Stomach (tissue), 9 donors: ENCODE measurements around the gene TRNP1. TPM values are rescaled to one million over a fixed set of nuclear protein-coding genes. Genes with fewer than 3 reads are reported as not detected.

Experiments used
- DNase-seq, 2 donors: peaks; one replicate each; pipeline versions ENCODE4 v3.0.0 to v3.0.0-alpha.2; 2013 to 2019
- H3K27ac ChIP-seq, 5 donors: fragments of 200-600 bp in 4 of 5; sonication (generic) in 4 of 5; one replicate each; pipeline ENCODE4 v1.5.1; 2013 to 2019; ENCODE audit warnings: mild to moderate bottlenecking in 1 of 5, moderate library complexity in 1 of 5
- H3K27me3 ChIP-seq, 3 donors: fragments of 200-600 bp; sonication (generic); one replicate each; pipeline ENCODE4 v1.5.1; 2017 to 2019; ENCODE audit warnings: mixed run types in 1 of 3
- H3K36me3 ChIP-seq, 4 donors: fragments of 200-600 bp; sonication (generic); 1 replicate in 3 of 4; 2 replicates in 1 of 4; pipeline ENCODE4 v1.5.1; 2016 to 2019
- H3K4me1 ChIP-seq, 4 donors: fragments of 200-600 bp; sonication (generic); one replicate each; pipeline ENCODE4 v1.5.1; 2016 to 2019
- H3K4me3 ChIP-seq, 4 donors: fragments of 200-600 bp; sonication (generic) in 3 of 4; one replicate each; pipeline ENCODE4 v1.5.1; 2016 to 2019; ENCODE audit warnings: mild to moderate bottlenecking in 1 of 4
- H3K9me3 ChIP-seq, 4 donors: fragments of 200-600 bp; sonication (generic); one replicate each; pipeline ENCODE4 v1.5.1; 2016 to 2019
- CTCF ChIP-seq, 7 experiments: fragments of 450-650 bp in 4 of 7; fragments of 200-600 bp in 3 of 7; sonication (generic) in 3 of 7; IDR thresholded peaks; one replicate each; pipeline ENCODE4 v1.5.1; 2016 to 2019; ENCODE audit warnings: antibody characterized with exemption in 7 of 7, control low read depth in 2 of 7, mild to moderate bottlenecking in 1 of 7
- EP300 ChIP-seq: sonication (generic); formaldehyde crosslinking; IDR thresholded peaks from one replicate; pipeline ENCODE4 v1.6.1; 2017; ENCODE audit warnings: antibody characterized with exemption
- POLR2A ChIP-seq, 4 donors: fragments of 450-650 bp; IDR thresholded peaks; one replicate each; pipeline ENCODE4 v1.6.1; 2016; ENCODE audit warnings: antibody characterized with exemption in 4 of 4, control low read depth in 2 of 4, mild to moderate bottlenecking in 1 of 4, moderate library complexity in 1 of 4
- POLR2AphosphoS5 ChIP-seq, 3 donors: sonication (generic); formaldehyde crosslinking; IDR thresholded peaks; one replicate each; pipeline ENCODE4 v1.6.1; 2016; ENCODE audit warnings: antibody characterized with exemption in 3 of 3
- WGBS, 5 donors: extraction: QIAGEN DNeasy Blood & Tissue Kit in 3 of 5; methylation state at CpG; one replicate each; pipeline versions ENCODE4 v1.1.5 to v1.1.7; 2013 to 2018; 5-methylcytosine and 5-hydroxymethylcytosine counted together
- intact Hi-C: fragments of 100-400 bp; cut with DNase I; formaldehyde crosslinking; loops from one replicate; pipeline ENCODE4 v1.15.1; 2023; ENCODE audit warnings: low total_unique reads
- polyA plus RNA-seq, 3 donors: library from polyadenylated mRNA; stranded (reverse); fragments of 200-250 nt; gene quantifications; one replicate each; pipeline ENCODE4 v1.2.3, GENCODE V29; 2013
- total RNA-seq, 5 donors: library from RNA; depleted of rRNA; stranded (reverse); fragments of >200 nt; gene quantifications; one replicate each; pipeline versions ENCODE4 v1.1.0 to v1.2.3, GENCODE V29; 2014 to 2016
- donor health status: healthy with polysubstance abuse.
- donor health status: Bipolar disorder and iron deficiency.
- donor health status: healthy.

TRNP1 gene
- total and polyA plus RNA-seq, 8 donors = 1.7 to 216 (median 107) TPM

- H3K4me3 ChIP-seq = no peak overlapping the region
- no peak for TF ChIP-seq POLR2AphosphoS5 (IDR thresholded peaks at IDR 0.05)
- TF ChIP-seq EP300 = no peak
- no peak for TF ChIP-seq POLR2A (IDR thresholded peaks at IDR 0.05)
- TF ChIP-seq CTCF (IDR thresholded peaks at IDR 0.05) = no peak
- H3K36me3 ChIP-seq = no peaks in the 10 kb centered on the region
- H3K27me3 ChIP-seq = peaks cover 0 to 16% (median 0%) of the 10 kb centered on the region in 3 donors
- DNase-seq = no peak
- H3K27ac ChIP-seq = peak overlapping the region; percentile 15 to 81 (median 57)
- no peaks in the 10 kb centered on the region for H3K9me3 ChIP-seq
- WGBS, 5 donors = 41 to 54% (median 44%) methylated on average over 6 of the region's 6 CpGs
- H3K4me1 ChIP-seq = peaks cover 0 to 20% (median 6%) of the 10 kb centered on the region in 4 donors
- intact Hi-C loops = no loop called here
These were observed 21.1 kb upstream of the TRNP1 start for GRCh38 chr1:26972390-26972789.

GRCh38 chr1:26972821-26973220 is 20.7 kb upstream of the TRNP1 start:
- Histone ChIP-seq H3K4me1 (peaks cover 0 to 20% (median 5%) of the 10 kb centered on the region in 4 donors), H3K27me3 (peaks cover 0 to 12% (median 0%) of the 10 kb centered on the region in 3 donors), H3K36me3 (no peaks in the 10 kb centered on the region), H3K9me3 (no peaks in the 10 kb centered on the region), H3K4me3 (no peak overlapping the region), H3K27ac (peak overlapping the region in 1 of 5 donors; percentile 15)
- no peak for DNase-seq
- intact Hi-C loops = no loop called here
- WGBS, 5 donors = 89 to 95% (median 92%) methylated on average over 4 of the region's 4 CpGs
- TF ChIP-seq EP300 (no peak), POLR2A (IDR thresholded peaks at IDR 0.05) (no peak), POLR2AphosphoS5 (IDR thresholded peaks at IDR 0.05) (no peak), CTCF (IDR thresholded peaks at IDR 0.05) (no peak)

GRCh38 chr1:26976621-26977510 is 16.6 kb upstream of the TRNP1 start:
- H3K27ac ChIP-seq = peak overlapping the region; percentile 22 to 73 (median 53)
- 64 to 82% (median 75%) methylated on average over 3 of the region's 3 CpGs for WGBS, 5 donors
- intact Hi-C loops = no loop called here
- H3K36me3 ChIP-seq = no peaks in the 10 kb centered on the region
- no peak overlapping the region for H3K4me3 ChIP-seq
- H3K4me1 ChIP-seq = peaks cover 0 to 12% (median 0%) of the 10 kb centered on the region in 4 donors
- no peaks in the 10 kb centered on the region for H3K27me3 ChIP-seq
- peak in 1 of 2 donors; percentile 79 for DNase-seq
- TF ChIP-seq CTCF (IDR thresholded peaks at IDR 0.05) (no peak), EP300 (no peak), POLR2AphosphoS5 (IDR thresholded peaks at IDR 0.05) (peak in 1 of 3 donors; percentile 82)
- no peaks in the 10 kb centered on the region for H3K9me3 ChIP-seq

GRCh38 chr1:26978901-26979300 is 14.6 kb upstream of the TRNP1 start:
- no peaks in the 10 kb centered on the region for H3K36me3 ChIP-seq
- H3K4me3 ChIP-seq = no peak overlapping the region
- H3K27me3 ChIP-seq = peaks cover 0 to 16% (median 0%) of the 10 kb centered on the region in 3 donors
- H3K27ac ChIP-seq = no peak overlapping the region
- TF ChIP-seq POLR2AphosphoS5 (IDR thresholded peaks at IDR 0.05) = no peak
- no peak for TF ChIP-seq POLR2A (IDR thresholded peaks at IDR 0.05)
- TF ChIP-seq EP300 = no peak
- no peak for TF ChIP-seq CTCF (IDR thresholded peaks at IDR 0.05)
- no peaks in the 10 kb centered on the region for H3K9me3 ChIP-seq
- 58 to 87% (median 71%) methylated on average over 2 of the region's 2 CpGs for WGBS, 5 donors
- DNase-seq = no peak
- intact Hi-C loops = no loop called here
- peaks cover 0 to 5% (median 0%) of the 10 kb centered on the region in 4 donors for H3K4me1 ChIP-seq
